ENCODE results near the gene CD4. TPM values are rescaled to one million over a fixed set of nuclear protein-coding genes. Genes with fewer than 3 reads are reported as not detected.

Gene CD4
- total RNA-seq, 1 experiment from 2014 or later = not detected

DNA sequence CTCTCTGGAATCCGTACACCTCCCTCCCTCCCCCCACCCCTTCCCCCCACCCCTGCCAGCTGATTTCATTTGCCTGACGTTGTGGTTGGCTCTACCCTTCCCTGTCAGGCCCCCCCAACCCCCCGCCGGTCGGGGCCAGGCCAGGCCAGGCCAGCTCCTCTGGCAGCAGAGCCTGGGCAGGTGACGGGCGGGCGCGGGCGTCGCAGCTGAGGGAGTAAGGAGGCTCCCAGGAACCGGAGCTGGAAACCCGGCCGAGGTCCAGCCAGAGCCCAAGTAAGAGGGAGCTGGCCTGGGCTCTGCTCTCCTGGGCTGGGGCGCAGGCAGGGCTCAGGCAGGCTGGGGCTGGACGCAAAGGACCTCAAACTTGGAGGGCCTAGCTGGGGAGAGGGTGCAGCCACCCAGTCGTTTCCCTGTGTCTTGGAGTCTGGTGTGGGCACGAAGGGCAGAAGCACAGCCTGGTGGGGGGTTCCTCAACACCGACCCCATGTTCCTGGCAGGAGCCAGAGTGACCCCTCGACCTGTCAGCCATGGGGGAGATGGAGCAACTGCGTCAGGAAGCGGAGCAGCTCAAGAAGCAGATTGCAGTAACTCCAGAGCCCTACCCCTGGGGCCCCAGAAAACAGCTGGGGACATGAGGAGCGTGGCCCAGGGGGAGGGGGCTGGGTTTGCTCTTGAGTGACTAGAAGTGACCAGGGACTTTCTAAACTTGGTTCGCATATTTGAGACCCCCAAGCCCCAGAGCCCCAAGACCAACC lies 51.6 kb downstream of the CD4 start, which contains the start of gene GNB3:
TSS of gene GNB3 (plus strand) at position 165 of the 755 bp plus-strand sequence. CDS start at position 528, 363 bp downstream.
- POLR2A ChIA-PET = interaction anchor here (0.8 to 1.6 kb wide), 3 partner anchors 9 to 27 kb away, joined by 3 to 6 read pairs (median 3); partner anchors contain the start of gene USP5
- intact Hi-C loops (cut with micrococcal nuclease) = no loop called here

DNA sequence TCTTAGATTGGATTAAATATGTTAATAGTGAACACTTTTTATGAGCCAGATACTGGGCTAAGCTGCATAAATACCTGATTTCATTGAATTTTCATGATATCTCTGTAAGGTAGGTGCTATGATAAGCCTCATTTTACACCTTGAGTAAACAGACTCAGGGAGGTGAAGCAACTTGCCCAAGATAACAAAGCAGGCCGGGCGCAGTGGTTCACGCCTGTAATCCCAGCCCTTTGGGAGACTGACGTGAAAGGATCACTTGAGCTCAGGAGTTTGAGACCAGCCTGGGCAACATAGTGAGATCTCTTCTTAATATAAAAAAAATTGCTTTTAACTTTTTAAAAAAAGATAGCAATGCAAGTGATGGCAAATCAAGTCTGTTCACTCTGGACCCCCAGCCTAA lies 52.7 kb downstream of the CD4 start:
- TF ChIP-seq, protein P1, sequence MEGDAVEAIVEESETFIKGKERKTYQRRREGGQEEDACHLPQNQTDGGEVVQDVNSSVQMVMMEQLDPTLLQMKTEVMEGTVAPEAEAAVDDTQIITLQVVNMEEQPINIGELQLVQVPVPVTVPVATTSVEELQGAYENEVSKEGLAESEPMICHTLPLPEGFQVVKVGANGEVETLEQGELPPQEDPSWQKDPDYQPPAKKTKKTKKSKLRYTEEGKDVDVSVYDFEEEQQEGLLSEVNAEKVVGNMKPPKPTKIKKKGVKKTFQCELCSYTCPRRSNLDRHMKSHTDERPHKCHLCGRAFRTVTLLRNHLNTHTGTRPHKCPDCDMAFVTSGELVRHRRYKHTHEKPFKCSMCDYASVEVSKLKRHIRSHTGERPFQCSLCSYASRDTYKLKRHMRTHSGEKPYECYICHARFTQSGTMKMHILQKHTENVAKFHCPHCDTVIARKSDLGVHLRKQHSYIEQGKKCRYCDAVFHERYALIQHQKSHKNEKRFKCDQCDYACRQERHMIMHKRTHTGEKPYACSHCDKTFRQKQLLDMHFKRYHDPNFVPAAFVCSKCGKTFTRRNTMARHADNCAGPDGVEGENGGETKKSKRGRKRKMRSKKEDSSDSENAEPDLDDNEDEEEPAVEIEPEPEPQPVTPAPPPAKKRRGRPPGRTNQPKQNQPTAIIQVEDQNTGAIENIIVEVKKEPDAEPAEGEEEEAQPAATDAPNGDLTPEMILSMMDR (IDR thresholded peaks at IDR 0.05; ENCODE audit: unreplicated experiment) = no peak
- H3K9me3 Mint-ChIP-seq (ENCODE audit: unreplicated experiment) = no peaks in the 10 kb centered on the region
- DNase-seq (ENCODE audit: unreplicated experiment) = no peak
- H3K27ac Mint-ChIP-seq (ENCODE audit: low read depth, unreplicated experiment) = no peak overlapping the region
- POLR2A ChIA-PET = interaction anchor here (0.9 to 1.2 kb wide), 2 partner anchors 9 to 10 kb away, joined by 3 to 4 read pairs; partner anchors contain the start of gene CDCA3
- no peaks in the 10 kb centered on the region for H3K4me1 Mint-ChIP-seq (ENCODE audit: insufficient read depth, unreplicated experiment)
- BruUV-seq (replicated peaks) = no TSS peak
- H3K4me3 Mint-ChIP-seq (ENCODE audit: unreplicated experiment) = no peak overlapping the region
- CTCF ChIA-PET = interaction anchor here (0.6 to 1.2 kb wide), 4 partner anchors 9 to 819 kb away, joined by 3 to 8 read pairs (median 4); no protein-coding TSS in a partner anchor
- intact Hi-C loops (cut with micrococcal nuclease) = no loop called here
- no peaks in the 10 kb centered on the region for H3K27me3 Mint-ChIP-seq (ENCODE audit: insufficient read depth, unreplicated experiment)
- no peaks in the 10 kb centered on the region for H3K36me3 Mint-ChIP-seq (ENCODE audit: insufficient read depth, unreplicated experiment)

More for the DNA sequence above, 51.6 kb downstream of the CD4 start, which contains the start of gene GNB3:
- Mint-ChIP-seq H3K9me3 (ENCODE audit: unreplicated experiment) (no peaks in the 10 kb centered on the region), H3K27ac (ENCODE audit: low read depth, unreplicated experiment) (no peak within 1 kb of the TSS), H3K4me1 (ENCODE audit: insufficient read depth, unreplicated experiment) (no peaks in the 10 kb centered on the region), H3K36me3 (ENCODE audit: insufficient read depth, unreplicated experiment) (no peaks in the 10 kb centered on the region), H3K27me3 (ENCODE audit: insufficient read depth, unreplicated experiment) (no peaks in the 10 kb centered on the region), H3K4me3 (ENCODE audit: unreplicated experiment) (no peak within 1 kb of the TSS)
- DNase-seq (ENCODE audit: unreplicated experiment) = no peak
- CTCF ChIA-PET = interaction anchor here (0.6 to 3.1 kb wide), 6 partner anchors 8 to 826 kb away, joined by 3 to 18 read pairs (median 4); partner anchors contain the start of genes MLF2 and SPSB2
- BruUV-seq (replicated peaks) = no TSS peak
- TF ChIP-seq, protein P1 (IDR thresholded peaks at IDR 0.05; ENCODE audit: unreplicated experiment) = no peak

DNA sequence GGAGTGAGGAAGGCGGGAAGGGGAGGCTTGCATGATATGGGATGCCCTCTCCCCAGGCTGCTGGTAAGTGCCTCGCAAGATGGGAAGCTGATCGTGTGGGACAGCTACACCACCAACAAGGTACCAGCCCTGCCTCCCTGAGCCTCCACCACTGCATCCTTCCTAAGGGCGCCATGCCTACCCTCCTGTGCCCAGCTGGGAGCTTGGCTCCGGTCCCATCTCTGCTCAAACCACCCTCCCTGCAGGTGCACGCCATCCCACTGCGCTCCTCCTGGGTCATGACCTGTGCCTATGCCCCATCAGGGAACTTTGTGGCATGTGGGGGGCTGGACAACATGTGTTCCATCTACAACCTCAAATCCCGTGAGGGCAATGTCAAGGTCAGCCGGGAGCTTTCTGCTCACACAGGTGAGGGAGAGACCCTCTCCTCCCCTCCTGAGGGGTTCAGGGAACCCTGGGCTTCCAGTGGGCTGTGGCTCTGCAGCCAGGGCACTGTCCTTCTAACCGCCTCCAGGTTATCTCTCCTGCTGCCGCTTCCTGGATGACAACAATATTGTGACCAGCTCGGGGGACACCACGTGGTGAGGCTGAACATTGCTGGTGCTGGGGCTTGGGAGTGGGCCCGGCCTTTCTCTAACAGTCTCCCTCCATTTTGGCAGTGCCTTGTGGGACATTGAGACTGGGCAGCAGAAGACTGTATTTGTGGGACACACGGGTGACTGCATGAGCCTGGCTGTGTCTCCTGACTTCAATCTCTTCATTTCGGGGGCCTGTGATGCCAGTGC lies 54.0 kb downstream of the CD4 start:
- intact Hi-C loops (cut with micrococcal nuclease) = no loop called here
- no peak for DNase-seq (ENCODE audit: unreplicated experiment)
- Mint-ChIP-seq H3K4me1 (ENCODE audit: insufficient read depth, unreplicated experiment) (no peaks in the 10 kb centered on the region), H3K4me3 (ENCODE audit: unreplicated experiment) (no peak overlapping the region), H3K27ac (ENCODE audit: low read depth, unreplicated experiment) (no peak overlapping the region), H3K9me3 (ENCODE audit: unreplicated experiment) (no peaks in the 10 kb centered on the region), H3K27me3 (ENCODE audit: insufficient read depth, unreplicated experiment) (no peaks in the 10 kb centered on the region), H3K36me3 (ENCODE audit: insufficient read depth, unreplicated experiment) (no peaks in the 10 kb centered on the region)
- TF ChIP-seq, protein P1 (IDR thresholded peaks at IDR 0.05; ENCODE audit: unreplicated experiment) = no peak
- ChIA-PET CTCF (interaction anchor here (0.6 to 1.8 kb wide), 6 partner anchors 8 to 88 kb away, joined by 3 to 5 read pairs (median 4); no protein-coding TSS in a partner anchor), POLR2A (no interaction called here)
- no TSS peak for BruUV-seq (replicated peaks)

DNA sequence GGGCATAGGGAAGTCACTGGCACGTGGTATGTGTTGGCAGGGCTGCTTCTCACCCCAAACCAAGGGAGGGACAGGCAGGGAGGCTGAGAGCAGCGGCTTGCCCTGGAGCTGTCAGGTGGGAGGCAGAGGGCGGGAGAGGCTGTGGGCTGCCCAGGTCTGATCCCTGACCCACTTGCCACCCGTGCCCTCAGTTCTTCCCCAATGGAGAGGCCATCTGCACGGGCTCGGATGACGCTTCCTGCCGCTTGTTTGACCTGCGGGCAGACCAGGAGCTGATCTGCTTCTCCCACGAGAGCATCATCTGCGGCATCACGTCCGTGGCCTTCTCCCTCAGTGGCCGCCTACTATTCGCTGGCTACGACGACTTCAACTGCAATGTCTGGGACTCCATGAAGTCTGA lies 56.1 kb downstream of the CD4 start:
- H3K36me3 Mint-ChIP-seq (ENCODE audit: insufficient read depth, unreplicated experiment) = peaks cover 7% of the 10 kb centered on the region

More for the DNA sequence above, 56.1 kb downstream of the CD4 start:
- no peaks in the 10 kb centered on the region for H3K9me3 Mint-ChIP-seq (ENCODE audit: unreplicated experiment)
- H3K4me1 Mint-ChIP-seq (ENCODE audit: insufficient read depth, unreplicated experiment) = peaks cover 13% of the 10 kb centered on the region
- TF ChIP-seq, protein P1 (IDR thresholded peaks at IDR 0.05; ENCODE audit: unreplicated experiment) = no peak
- H3K27ac Mint-ChIP-seq (ENCODE audit: low read depth, unreplicated experiment) = no peak overlapping the region
- POLR2A ChIA-PET = no interaction called here
- CTCF ChIA-PET = interaction anchor here (0.6 kb wide), 1 partner anchor 86 kb away, joined by 3 read pairs; no protein-coding TSS in a partner anchor
- no TSS peak for BruUV-seq (replicated peaks)
- intact Hi-C loops (cut with micrococcal nuclease) = no loop called here
- H3K4me3 Mint-ChIP-seq (ENCODE audit: unreplicated experiment) = no peak overlapping the region
- DNase-seq (ENCODE audit: unreplicated experiment) = no peak
- H3K27me3 Mint-ChIP-seq (ENCODE audit: insufficient read depth, unreplicated experiment) = no peaks in the 10 kb centered on the region
